ENCODE data around the gene TNS1.
"Not testable (repeated sequence)": the region's sequence is repeated elsewhere in the genome, so short reads cannot be mapped to it uniquely, and the experiment has no call there.

TNS1 gene

DNA sequence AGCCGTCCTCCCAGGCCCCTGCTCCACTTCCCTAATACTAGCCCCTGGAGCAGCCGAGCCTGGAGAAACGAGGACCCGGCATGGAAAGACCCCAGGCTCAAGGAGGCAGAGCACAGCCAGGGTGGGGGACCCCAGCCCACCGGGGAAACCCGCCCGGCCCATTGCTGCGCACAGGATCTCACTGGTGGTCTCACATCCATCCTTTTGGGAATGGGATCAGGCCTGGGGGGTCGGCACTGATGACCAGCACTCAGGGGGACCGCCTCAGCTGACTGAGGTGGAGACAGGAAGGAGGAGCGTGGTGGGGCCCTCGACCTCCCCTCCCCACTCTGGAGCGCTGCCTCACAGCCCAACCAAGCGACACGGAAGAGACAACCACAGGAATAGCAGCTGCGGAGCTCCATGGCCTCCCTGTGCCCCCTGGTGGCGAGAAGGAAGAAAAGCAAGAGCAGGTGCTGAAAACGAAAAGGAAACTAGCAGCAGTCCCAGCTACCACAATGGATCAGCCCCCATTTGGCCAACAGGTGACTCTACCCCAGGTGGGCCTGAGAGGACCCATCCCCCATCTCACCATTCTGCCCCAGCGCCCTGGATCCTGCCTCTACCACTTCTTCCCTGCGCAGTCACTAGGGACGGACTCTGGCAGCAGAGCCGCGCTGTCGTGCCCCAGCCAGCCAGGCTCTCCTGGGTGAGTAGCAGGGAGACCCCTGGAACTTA is 31.9 kb upstream of the TNS1 start:
- TF ChIP-seq, protein P1, sequence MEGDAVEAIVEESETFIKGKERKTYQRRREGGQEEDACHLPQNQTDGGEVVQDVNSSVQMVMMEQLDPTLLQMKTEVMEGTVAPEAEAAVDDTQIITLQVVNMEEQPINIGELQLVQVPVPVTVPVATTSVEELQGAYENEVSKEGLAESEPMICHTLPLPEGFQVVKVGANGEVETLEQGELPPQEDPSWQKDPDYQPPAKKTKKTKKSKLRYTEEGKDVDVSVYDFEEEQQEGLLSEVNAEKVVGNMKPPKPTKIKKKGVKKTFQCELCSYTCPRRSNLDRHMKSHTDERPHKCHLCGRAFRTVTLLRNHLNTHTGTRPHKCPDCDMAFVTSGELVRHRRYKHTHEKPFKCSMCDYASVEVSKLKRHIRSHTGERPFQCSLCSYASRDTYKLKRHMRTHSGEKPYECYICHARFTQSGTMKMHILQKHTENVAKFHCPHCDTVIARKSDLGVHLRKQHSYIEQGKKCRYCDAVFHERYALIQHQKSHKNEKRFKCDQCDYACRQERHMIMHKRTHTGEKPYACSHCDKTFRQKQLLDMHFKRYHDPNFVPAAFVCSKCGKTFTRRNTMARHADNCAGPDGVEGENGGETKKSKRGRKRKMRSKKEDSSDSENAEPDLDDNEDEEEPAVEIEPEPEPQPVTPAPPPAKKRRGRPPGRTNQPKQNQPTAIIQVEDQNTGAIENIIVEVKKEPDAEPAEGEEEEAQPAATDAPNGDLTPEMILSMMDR (IDR thresholded peaks at IDR 0.05; ENCODE audit: low read depth, low read length) = peak; percentile 71
- Histone ChIP-seq H3K4me1 (peaks cover 32% of the 10 kb centered on the region), H3K4me3 (ENCODE audit: low read depth, low read length) (peak overlapping the region; percentile 54)
- peak; percentile 73 for DNase-seq
- H3K36me3 ChIP-seq, H3K9me3 ChIP-seq, H3K27me3 ChIP-seq: not testable (repeated sequence)

DNA sequence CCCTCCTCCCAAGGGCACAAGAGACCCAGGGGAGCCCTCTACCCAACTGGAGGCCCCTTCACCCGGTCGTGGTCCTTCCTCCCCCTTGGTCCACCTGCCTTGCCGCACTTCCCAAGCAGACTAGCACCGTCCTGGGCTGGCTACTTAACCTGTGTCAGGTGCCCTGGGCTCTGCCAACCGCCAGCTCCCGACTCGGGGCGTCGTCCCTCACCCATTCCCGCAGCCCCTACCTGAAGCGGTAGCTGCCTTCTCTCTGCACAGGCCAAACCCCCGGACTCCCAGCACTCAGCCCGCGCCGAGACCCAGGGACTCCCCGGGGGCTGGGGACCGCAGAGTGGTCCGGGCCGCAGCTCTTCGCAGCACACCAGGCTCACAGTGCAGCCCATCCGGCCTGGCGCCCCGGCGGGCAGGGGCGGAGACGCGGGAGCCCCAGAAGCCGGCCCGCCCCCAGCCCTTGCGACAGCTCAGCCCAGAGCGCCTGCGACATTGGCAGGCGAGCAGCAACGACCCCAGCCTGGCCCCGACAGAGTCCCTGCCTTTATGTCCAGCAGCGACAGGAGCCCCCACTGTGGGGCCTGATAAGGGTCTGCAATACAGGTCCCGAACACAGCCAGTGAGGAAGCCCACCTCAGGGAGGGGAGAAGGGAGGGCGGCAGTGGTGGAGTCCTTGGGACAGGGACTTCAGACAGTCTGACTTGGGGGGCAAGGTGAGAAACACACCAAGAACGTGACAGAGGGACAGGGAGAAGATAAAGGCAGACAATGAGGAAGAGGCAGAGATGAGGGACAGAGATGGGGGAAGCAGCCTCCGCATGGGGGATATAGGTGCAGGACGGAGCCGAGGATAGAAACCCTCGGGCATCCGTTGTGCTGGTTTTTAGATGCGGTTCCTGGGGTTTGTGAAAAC is 31.0 kb upstream of the TNS1 start:
- peak overlapping the region; percentile 54 for H3K4me3 ChIP-seq (ENCODE audit: low read depth, low read length)
- no peaks in the 10 kb centered on the region for H3K36me3 ChIP-seq
- DNase-seq = peak; percentile 70
- H3K4me1 ChIP-seq = peaks cover 32% of the 10 kb centered on the region
- no peaks in the 10 kb centered on the region for H3K27me3 ChIP-seq
- H3K9me3 ChIP-seq = no peaks in the 10 kb centered on the region
- TF ChIP-seq, protein P1 (IDR thresholded peaks at IDR 0.05; ENCODE audit: low read depth, low read length) = no peak

DNA sequence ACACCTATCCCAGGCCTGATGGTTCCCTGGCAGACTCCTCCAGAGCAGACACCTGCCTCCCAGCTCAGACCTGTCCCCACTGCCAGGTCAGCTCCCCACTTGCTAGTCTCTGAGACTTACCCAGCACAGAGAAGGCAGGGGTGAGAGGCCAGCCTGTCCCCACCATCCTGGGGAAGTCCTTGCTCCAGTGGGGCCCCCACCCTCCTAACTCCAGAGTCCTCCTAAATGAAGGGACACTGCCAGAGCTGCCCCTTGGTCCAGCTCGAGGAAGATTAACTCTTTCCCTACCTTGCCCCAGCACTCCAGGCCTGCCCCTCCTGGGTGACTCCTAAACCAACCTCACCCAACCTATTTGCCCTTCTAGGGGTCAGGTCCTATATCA is 30.4 kb upstream of the TNS1 start:
- TF ChIP-seq, protein P1 (IDR thresholded peaks at IDR 0.05; ENCODE audit: low read depth, low read length) = no peak

DNA sequence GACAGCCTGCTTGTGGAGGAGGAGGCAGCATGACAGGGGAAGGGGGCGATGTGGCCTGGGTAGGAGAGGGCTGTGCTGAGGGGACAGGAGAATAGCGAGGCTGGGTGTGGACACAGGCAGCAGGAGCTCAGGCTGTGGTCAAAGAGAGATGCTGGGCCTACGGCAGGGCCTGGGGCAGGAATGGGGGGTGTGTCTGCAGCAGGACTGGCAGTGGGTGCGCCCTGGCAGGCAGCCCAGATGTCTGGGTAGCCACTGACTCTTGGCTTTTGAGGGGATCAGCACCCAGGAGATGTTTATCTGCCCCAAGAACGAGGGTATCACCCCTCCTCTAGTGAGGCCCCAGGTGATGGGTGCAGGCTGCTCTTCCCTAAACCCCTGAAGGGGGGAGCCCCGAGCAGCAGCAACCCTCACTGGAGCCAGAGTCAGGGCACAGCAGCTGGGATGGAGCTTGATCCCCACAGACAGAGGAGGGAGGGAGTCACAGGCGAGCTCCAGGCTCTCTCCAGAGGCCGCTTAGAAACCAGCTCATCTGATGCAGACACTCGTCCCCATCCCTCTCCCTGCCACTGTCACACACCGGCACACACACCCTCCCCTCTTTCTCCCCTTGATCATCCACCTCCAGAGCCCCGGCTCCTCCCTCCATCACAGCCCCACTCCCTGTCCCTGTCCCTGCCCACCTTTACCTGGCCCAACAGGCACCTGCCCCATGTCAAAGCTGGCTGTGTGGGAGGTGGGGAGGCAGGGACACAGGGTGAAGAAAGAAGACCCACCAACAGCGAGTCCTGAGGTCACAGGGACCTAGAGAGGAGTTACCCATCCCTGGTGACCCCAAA is 29.8 kb upstream of the TNS1 start:
- TF ChIP-seq, protein P1 (IDR thresholded peaks at IDR 0.05; ENCODE audit: low read depth, low read length) = no peak
- no peaks in the 10 kb centered on the region for H3K27me3 ChIP-seq
- no peaks in the 10 kb centered on the region for H3K36me3 ChIP-seq
- no peak overlapping the region for H3K4me3 ChIP-seq (ENCODE audit: low read depth, low read length)
- no peaks in the 10 kb centered on the region for H3K9me3 ChIP-seq
- DNase-seq = peak; percentile 81
- peaks cover 32% of the 10 kb centered on the region for H3K4me1 ChIP-seq

More for the DNA sequence above, 30.4 kb upstream of the TNS1 start:
- Histone ChIP-seq H3K9me3 (no peaks in the 10 kb centered on the region), H3K4me3 (ENCODE audit: low read depth, low read length) (no peak overlapping the region), H3K27me3 (no peaks in the 10 kb centered on the region), H3K4me1 (peaks cover 32% of the 10 kb centered on the region), H3K36me3 (no peaks in the 10 kb centered on the region)
- DNase-seq = no peak

DNA sequence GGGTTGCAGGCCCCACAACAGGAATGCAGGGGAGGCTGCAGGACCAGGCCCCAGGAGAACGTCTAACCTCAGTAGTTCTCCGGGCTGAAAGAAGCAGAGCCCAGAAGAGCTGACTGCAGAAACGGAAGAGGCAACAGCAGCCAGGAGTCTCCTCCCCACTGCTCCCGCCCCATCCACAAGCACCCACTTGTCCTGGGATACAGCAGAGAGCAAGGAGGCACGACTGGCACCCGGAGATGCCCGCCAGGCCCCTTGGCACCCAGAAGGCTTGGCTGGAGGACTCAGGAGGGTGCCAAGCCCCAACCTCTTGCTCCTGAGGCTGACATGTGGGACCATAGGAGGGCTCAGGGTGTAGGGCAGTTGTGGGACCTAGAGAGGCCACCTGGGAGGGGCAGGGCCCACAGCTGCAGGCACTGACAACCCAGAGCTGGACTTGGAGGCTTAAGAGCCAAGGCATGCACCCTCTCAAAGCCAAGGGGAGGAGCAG is 29.0 kb upstream of the TNS1 start:
- no peaks in the 10 kb centered on the region for H3K27me3 ChIP-seq
- no peak overlapping the region for H3K4me3 ChIP-seq (ENCODE audit: low read depth, low read length)
- TF ChIP-seq, protein P1 (IDR thresholded peaks at IDR 0.05; ENCODE audit: low read depth, low read length) = no peak
- H3K36me3 ChIP-seq = no peaks in the 10 kb centered on the region
- no peak for DNase-seq
- H3K9me3 ChIP-seq = no peaks in the 10 kb centered on the region
- peaks cover 32% of the 10 kb centered on the region for H3K4me1 ChIP-seq

Measured in BE2C (cell line).